Renal pelvis (tissue), 3 donors: Measurements from ENCODE around the gene ORM1. TPM values are rescaled to one million over a fixed set of nuclear protein-coding genes. Genes with fewer than 3 reads are reported as not detected.

Experiments
- polyA plus RNA-seq, 3 donors: library from polyadenylated mRNA; unstranded; fragments of 120-200 nt; gene quantifications; one replicate each; pipeline ENCODE4 v1.2.1, GENCODE V29; 2013; ENCODE audit not compliant: insufficient read length in 3 of 3

ORM1 gene
- polyA plus RNA-seq, 3 donors: 0.53 TPM; not detected in 2

Other genes starting within 250 kb of the ORM1 start
- 1 to 10 TPM; 1.5 to 2.2 (median 1.9) TPM for gene AMBP, start 244.8 kb upstream of the ORM1 start, polyA plus RNA-seq
- gene KIF12, start 223.8 kb upstream of the ORM1 start, polyA plus RNA-seq: 100 to 1,000 TPM; 191 to 249 (median 227) TPM
- gene COL27A1, start 167.6 kb upstream of the ORM1 start, polyA plus RNA-seq: 10 to 100 TPM; 31.8 to 51.5 (median 43.2) TPM
- not detected for gene ORM2, start 6.8 kb downstream of the ORM1 start, polyA plus RNA-seq
- 10 to 100 TPM; 14.1 to 16.2 (median 15.6) TPM for gene AKNA, start 64.9 kb downstream of the ORM1 start, polyA plus RNA-seq
- 10 to 100 TPM; 11.0 to 15.1 (median 13.6) TPM for gene WHRN, start 182.4 kb downstream of the ORM1 start, polyA plus RNA-seq